GM12864 (cell line): ENCODE measurements around the gene ARFRP1.

Source experiments
- DNase-seq: peaks from one replicate; pipeline ENCODE4 v3.0.0-alpha.2; 2011; ENCODE audit warnings: low read depth
- H3K4me3 ChIP-seq: 2 replicates; pipeline ENCODE4 v1.5.1; 2011; ENCODE audit warnings: mild to moderate bottlenecking, low read depth, low read length, control low read depth
- TF ChIP-seq, protein P1 (sequence below): IDR thresholded peaks from 2 replicates; pipeline ENCODE4 v1.5.1; 2011; ENCODE audit warnings: low read depth, mild to moderate bottlenecking, moderate library complexity, low read length, control low read depth, inconsistent platforms; ENCODE audit errors: missing control alignments

The ARFRP1 gene

DNA sequence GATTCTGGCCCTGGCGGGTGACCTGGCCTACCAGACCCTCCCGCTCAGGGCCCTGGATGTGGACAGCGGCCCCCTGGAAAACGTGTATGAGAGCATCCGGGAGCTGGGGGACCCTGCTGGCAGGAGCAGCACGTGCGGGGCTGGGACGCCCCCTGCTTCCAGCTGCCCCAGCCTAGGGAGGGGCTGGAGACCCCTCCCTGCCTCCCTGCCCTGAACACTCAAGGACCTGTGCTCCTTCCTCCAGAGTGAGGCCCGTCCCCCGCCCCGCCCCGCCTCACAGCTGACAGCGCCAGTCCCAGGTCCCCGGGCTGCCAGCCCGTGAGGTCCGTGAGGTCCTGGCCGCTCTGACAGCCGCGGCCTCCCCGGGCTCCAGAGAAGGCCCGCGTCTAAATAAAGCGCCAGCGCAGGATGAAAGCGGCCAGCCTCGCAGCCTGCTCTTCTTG is 30.9 kb upstream of the ARFRP1 start:
- peak overlapping the region; percentile 65 for H3K4me3 ChIP-seq
- TF ChIP-seq, protein P1, sequence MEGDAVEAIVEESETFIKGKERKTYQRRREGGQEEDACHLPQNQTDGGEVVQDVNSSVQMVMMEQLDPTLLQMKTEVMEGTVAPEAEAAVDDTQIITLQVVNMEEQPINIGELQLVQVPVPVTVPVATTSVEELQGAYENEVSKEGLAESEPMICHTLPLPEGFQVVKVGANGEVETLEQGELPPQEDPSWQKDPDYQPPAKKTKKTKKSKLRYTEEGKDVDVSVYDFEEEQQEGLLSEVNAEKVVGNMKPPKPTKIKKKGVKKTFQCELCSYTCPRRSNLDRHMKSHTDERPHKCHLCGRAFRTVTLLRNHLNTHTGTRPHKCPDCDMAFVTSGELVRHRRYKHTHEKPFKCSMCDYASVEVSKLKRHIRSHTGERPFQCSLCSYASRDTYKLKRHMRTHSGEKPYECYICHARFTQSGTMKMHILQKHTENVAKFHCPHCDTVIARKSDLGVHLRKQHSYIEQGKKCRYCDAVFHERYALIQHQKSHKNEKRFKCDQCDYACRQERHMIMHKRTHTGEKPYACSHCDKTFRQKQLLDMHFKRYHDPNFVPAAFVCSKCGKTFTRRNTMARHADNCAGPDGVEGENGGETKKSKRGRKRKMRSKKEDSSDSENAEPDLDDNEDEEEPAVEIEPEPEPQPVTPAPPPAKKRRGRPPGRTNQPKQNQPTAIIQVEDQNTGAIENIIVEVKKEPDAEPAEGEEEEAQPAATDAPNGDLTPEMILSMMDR = no peak
- DNase-seq = no peak

DNA sequence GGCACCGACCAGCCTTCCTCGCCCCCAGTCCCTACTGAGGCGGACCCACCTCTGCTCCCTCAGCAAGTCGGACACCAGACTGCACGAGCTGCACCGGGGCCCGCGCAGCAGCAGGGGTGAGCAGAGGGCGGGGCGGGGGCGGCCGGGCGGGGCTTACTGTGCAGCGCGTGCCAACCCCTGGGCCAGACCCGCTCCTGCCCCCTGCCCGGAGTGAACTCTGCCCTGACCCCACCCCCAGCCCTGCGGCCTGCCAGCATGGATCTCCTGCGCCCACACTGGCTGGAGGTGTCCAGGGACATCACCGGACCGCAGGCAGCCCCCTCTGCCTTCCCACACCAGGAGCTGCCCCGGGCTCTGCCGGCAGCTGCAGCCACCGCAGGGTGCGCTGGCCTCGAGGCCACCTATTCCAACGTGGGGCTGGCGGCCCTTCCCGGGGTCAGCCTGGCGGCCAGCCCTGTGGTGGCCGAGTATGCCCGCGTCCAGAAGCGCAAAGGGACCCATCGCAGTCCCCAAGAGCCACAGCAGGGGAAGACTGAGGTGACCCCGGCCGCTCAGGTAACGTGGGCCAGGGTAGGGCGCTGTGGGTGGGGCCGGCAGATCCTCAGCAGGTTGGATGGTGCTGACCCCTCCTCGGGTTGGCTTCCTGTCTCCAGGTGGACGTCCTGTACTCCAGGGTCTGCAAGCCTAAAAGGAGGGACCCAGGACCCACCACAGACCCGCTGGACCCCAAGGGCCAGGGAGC is 30.3 kb upstream of the ARFRP1 start:
- TF ChIP-seq, protein P1 = no peak
- DNase-seq = no peak
- peak overlapping the region; percentile 65 for H3K4me3 ChIP-seq

DNA sequence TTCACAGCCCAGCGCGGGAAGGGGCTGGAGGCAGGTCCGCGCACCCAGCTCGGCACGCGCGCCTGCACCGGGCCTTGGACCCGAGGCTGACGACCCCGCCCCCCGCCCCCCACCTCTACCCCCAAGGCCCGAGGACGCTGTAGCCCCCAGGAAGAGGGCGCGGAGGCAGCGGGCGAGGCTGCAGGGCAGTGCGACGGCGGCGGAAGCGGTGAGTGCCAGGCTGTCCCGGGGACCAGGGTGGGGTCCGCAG is 29.8 kb upstream of the ARFRP1 start:
- DNase-seq = no peak
- H3K4me3 ChIP-seq = peak overlapping the region; percentile 65
- TF ChIP-seq, protein P1 = no peak

DNA sequence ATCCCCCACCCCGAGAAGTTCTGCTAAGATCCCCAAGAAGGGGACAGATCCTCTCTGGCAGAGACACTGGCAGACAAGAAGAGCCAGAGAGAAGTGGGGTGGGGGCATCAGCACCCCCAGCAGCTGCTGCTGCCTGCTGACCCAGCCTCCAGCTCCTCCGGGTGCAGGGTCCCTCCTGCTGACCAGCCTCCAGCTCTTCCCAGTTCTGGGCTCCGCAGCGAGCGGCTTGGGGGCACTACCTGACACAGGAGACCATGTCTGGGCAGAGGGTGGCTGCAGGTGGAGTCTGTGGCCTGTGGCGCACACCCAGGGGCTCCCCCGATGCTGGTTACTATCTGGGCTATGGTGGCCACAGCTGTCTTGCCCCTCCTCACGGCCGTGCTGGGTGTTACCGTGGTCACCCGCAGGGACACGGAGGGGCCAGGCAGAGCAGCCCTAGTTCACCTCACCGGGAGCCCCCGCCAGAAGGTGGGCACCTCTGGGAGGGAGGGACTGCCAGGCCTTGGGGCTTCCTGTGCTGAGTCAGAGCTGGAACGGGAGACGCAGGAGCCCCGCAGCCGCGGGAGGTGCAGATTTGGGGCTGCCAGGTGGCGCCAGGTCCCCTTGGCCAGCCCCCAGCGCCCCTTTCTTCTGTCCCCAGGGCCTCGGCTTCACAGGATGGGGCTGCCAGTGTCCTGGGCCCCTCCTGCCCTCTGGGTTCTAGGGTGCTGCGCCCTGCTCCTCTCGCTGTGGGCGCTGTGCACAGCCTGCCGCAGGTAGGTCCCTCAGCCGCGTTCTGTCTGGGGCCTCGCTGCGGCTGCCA is 29.3 kb upstream of the ARFRP1 start:
- peak overlapping the region; percentile 65 for H3K4me3 ChIP-seq
- DNase-seq = no peak
- TF ChIP-seq, protein P1 = no peak

DNA sequence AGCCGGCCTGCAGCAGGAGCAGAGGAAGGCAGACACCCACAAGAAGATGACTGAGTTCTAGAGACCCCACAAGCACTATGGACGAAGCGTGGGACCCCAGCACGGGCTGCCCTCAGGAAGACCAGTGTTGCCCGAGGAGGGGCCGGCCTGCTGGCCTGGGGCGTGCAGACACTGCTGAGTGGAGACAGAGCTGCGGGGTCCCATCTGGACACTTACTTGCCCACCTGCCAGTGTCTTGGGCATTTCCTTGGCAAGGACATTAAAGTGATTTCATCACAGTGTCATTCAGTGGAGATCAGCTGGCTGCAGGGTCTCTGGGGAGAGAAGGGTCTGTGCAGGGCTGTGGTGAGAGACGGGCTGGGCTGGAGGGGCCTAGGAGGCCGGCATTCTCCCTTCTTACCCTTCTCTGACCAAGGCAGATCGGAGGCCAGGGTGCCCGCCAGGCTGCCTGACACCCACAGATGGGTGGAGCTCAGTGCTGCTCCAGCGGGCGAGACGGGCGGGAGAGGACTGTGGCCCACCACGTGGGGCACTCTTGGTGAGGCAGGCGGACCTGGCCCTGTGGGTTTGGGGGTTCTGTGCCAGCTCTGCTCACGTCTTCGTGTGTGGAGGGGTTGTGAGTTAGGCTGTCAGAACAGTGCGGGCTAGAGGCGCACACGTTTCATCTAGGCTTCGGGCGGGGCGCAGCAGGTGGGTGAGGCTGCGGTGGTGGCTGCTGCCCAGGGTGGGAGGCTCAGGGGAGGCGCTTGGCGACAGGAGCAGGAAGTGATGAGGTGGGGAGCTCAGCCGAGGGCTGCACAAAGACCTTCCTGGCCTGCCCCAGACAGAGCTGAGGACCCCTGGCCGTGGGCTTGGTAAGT is 28.3 kb upstream of the ARFRP1 start, which contains the start of gene LIME1:
LIME1 (plus strand) TSS at position 806 of the 860 bp plus-strand sequence. CDS start 886 bp downstream, outside the sequence.
- DNase-seq = peak; percentile 45
- peak within 1 kb of the TSS; percentile 65 for H3K4me3 ChIP-seq
- TF ChIP-seq, protein P1 = no peak

DNA sequence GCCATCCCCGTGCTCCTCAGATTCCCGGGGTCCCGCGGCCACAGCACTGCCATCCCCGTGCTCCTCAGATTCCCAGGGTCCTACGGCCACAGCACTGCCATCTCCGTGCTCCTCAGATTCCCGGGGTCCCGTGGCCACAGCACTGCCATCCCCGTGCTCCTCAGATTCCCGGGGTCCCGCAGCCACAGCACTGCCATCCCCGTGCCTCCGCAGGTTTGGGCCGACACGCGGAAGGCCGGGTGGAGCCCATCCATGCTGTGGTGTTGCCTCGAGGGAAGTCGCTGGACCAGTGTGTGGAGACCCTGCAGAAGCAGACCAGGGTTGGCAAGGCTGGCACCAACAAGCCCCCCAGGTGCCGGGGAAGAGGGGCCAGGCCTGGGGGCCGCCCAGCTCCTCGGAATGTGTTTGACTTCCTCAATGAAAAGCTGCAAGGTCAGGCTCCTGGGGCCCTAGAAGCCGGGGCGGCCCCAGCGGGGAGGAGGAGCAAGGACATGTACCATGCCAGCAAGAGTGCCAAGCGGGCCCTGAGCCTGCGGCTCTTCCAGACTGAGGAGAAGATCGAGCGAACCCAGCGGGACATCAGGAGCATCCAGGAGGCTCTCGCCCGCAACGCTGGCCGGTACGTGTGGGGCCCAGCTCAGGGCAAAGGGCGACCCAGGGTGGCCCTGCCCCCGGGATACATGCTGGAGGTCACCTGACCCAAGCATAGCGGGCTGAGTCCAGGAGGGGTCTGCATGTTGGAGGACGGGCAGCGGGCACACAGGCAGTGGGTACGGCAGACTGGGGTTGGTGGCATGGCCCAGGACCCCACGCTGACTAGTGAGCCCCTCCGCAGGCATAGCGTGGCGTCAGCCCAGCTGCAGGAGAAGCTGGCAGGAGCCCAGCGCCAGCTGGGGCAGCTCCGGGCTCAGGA is 27.4 kb upstream of the ARFRP1 start:
- H3K4me3 ChIP-seq = no peak overlapping the region
- DNase-seq = no peak
- TF ChIP-seq, protein P1 = no peak
